HG03039 (cell line): ENCODE data around the gene PHACTR3.

Experiments
- ATAC-seq: cut with Tn5 transposase; IDR thresholded peaks from one replicate; pipeline ENCODE4 v1.9.1; 2021; ENCODE audit warnings: mild to moderate bottlenecking, moderate library complexity; ENCODE audit not compliant: unreplicated experiment

The PHACTR3 gene

GRCh38 chr20:59645271-59645670 lies 40.9 kb downstream of the PHACTR3 start:
- ATAC-seq, result no peak

DNA sequence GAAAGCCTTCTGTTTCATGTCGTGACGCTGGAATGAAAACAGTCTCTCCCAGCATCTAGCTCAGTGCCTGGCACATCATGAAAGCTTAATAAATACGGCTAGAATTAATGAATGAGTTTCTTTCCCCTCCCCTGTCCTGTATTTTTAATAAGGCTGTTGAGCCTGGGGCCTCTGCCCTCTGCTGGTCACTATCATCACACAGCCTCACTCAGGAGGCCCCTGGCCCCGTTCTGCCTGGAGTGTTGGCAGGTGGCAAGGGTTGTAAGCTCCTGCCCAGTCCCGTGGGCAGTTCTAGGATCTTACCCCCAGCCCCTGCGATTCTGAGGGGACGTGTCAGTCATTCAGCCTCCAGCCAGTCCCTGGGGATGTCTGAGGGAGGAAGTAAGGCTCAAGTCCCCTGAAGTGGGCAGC lies 41.4 kb downstream of the PHACTR3 start:
- ATAC-seq, result no peak

GRCh38 chr20:59646487-59646886 lies 42.1 kb downstream of the PHACTR3 start:
- ATAC-seq, result no peak

- no peak for ATAC-seq
Measured at GRCh38 chr20:59647271-59647670, 42.9 kb downstream of the PHACTR3 start.

GRCh38 chr20:59648466-59649070 lies 44.2 kb downstream of the PHACTR3 start:
- no peak for ATAC-seq

DNA sequence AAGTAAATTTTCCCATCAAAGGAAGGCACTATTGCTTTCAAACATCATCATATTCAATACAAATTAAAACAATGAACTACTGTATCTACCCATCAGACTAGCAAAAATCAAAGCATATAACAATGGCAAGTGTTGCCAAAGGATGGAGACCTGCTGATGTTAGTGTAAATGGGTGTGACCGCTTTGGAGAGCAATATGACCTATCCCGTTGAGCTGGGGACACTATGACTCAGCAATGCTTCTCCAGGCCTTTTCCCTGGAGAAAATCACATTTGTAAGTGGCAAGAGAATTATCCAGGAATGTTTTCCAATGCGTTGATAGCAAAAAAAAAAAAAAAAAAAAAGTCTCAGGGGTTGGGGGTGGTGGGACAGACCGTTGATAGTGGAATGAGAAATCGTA lies 46.1 kb downstream of the PHACTR3 start:
- no peak for ATAC-seq

DNA sequence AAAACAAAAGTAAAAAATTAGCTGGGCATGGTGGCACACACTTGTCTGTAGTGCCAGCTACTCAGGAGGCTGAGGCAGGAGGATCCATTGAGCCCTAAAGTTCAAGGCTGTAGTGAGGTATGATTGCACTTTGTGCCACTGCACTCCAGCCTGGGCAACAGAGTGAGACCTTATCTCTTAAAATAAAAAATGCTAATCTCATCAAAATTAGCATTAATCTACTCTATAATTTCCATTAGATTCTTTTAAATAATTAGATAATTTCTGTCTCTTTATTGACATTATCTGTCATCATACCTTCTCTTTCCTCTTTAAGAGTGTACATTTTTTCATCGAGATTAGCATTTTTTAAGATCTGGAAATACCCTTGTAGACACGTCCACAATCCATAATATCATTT lies 48.0 kb downstream of the PHACTR3 start:
- ATAC-seq, result no peak

DNA sequence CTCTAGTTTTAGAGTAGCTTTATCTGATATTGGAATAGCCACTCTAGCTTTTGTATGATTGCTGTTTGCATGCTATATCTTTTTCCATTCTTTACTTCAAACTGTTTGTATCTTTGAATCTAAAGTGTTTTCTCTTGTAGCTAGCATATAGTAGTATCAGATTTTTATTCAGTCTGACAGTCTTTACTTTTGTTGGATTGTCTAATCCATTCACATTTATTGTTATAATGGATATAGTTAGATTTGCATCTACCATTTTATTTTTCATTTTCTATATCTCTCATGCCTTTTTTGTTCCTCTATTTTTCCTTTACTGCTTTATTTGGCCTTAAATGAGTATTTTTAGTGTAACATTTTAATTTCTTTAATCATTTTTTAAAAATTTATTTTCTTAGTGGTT lies 52.1 kb downstream of the PHACTR3 start:
- ATAC-seq, result no peak

DNA sequence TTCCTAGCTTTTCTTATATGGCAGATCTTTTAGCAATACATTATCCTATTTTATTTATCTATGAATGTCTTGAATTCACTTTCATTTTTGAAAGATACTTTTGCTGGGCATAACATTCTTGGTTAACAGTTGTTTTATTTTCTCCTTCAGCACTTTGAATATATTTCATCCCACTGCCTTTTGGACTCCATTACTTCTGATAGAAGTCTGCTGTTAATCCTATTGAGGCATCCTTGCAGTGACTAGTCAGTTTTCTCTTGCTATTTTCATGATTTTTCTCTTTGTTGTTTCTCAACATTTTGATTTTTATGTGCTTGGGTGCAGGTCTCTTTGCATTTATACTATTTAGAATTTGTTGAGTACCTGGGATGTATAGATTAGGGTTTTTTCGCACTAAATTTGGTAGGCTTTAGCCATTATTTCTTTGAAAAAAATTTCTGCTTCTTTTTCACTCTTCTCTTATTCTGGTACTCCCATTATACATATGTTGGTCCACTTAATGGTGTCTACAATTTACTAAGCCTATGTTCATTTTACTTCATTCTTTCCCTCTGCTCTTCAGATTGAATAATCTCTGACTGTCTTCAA lies 53.2 kb downstream of the PHACTR3 start:
- ATAC-seq, result no peak

GRCh38 chr20:59660471-59660870 lies 56.1 kb downstream of the PHACTR3 start:
- no peak for ATAC-seq

DNA sequence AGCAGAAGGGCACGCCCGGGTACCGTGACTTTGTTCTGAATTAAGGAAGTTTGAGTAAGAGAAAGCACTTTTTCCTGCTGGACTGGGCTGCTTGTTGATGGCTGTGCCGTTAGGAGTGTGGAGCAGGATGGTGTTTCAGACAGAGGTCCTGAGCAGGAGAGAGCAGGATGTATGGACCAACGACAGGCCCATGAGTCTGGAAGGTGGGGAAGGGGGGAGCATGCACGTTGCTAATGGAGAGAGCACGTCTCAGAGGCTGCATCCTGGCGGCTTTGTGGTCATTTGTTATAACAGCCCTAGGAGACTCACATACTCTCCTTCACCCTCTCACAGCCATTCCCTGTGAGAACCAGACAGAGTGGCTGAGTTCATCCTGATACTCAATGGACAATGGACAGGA lies 56.8 kb downstream of the PHACTR3 start:
- no peak for ATAC-seq

GRCh38 chr20:59661621-59662020 lies 57.3 kb downstream of the PHACTR3 start:
- ATAC-seq, result no peak

DNA sequence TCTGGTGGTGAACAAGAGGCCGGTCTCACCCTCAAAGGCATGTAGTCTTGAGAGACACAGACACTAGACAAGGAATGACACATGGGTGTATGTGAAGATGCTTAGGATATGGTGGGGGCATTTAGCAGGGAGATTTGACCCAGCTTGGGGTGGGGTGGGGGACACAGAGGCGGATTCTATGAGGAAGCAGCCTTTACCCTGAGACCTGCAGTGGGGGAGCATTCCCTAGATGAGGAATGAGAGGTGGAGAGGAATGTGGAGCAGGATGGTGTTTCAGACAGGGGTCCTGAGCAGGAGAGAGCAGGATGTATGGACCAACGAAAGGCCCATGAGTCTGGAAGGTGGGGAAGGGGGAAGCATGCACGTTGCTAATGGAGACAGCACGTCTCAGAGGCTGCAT lies 57.8 kb downstream of the PHACTR3 start:
- ATAC-seq, result no peak

- ATAC-seq, result no peak
Measured at GRCh38 chr20:59662856-59663512, 58.6 kb downstream of the PHACTR3 start.

- no peak for ATAC-seq
Measured at GRCh38 chr20:59663513-59664060, 59.2 kb downstream of the PHACTR3 start.

DNA sequence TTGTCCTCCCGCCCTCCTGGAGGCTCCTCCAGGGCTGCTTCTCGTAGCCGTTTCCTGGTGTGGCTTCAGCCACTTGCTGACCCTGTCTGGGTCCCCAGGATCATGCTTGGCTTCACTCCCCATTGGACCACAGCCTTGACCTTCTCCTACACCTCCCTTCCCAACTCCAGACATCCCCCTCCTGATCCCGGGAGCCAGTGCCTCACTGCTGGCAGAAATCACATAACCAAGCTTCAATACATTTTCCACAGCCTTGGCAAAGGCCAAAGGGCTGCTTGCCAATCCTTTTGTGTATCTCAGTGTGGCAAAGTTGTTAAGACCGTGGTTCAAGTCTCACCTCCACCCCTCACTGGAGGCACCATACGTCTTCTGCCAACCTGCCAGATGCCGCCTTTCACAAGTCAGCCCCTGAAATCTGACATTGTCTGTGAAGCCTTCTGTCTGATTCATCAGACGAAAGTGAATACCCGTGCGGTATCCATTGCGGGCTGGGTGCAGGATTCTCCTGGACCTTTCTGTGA lies 60.1 kb downstream of the PHACTR3 start:
- no peak for ATAC-seq

DNA sequence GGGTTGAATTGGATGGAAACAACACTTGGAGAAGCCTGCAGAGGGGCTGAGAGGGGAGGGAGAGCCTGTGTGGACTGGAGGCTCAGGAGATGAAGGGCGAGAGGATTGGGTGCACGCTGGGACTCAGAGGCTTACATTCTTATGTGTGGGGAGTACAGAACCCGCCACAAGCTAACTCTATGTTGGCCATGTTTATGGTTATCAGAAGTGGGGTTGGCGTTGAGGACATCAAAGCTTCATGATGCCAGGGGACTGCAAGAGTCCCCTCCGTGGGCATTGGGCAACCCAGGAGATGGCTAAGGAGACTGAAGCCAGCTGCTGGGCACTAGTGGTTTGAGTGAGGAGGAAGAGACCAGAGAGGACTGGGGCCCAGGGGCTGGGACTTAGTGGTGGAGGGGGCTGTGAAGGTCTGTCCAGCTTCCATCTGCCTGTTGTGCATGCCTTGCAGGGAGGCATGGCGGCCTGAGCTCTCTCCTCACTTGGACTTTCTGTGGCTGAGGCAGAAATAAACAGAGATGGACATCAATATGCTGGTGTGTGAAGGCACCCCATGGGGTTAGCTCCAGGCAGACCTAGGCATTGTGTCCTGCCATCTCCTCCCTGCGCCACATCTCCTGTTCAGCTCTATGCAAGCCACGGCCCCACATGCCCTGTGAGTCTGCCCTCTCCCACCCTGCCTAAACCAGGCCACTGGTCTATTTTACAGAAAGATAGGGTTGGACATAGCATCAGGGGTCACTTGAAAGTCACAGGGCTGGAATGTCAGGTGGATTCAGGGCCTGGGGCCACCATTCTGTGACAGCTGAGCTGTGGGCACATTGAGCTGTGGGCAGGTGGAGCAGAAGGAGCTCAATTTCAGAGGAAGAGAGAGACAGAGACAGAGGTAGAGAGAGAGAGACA lies 61.6 kb downstream of the PHACTR3 start:
- ATAC-seq, result no peak

GRCh38 chr20:59666586-59666985 lies 62.2 kb downstream of the PHACTR3 start:
- no peak for ATAC-seq

DNA sequence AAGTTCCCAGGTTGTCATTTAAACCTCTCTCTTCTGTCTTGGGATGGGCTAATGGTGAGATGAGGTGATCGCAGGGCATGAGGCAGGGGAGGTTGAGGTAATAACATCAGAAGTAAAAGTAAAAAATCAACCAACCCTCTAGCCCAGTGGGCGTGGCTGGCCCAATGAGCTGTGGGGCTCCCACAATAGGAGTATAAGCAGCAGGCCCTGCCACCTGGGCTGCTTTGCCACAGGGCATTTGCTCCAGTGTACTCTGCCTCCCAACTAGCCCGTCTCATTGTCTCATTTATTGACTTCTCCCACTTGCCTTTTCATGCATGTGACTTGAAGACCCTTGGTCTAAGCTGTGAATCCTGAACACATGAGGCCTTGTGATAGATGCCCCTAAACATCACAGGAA lies 62.8 kb downstream of the PHACTR3 start:
- no peak for ATAC-seq

- no peak for ATAC-seq
Measured at GRCh38 chr20:59667981-59668515, 63.7 kb downstream of the PHACTR3 start.
